ENCODE measurements around the gene PSMD2.

- TF ChIP-seq POLR2A (IDR thresholded peaks at IDR 0.05; ENCODE audit: low read length) (peak; percentile 77), GATA1 (IDR thresholded peaks at IDR 0.05; ENCODE audit: low read depth, low read length) (no peak)
These were observed 46.5 kb downstream of the PSMD2 start for GRCh38 chr3:184345317-184346144.
